Colonic mucosa (tissue), 4 donors: ENCODE data around the gene ZNF697. TPM values are rescaled to one million over a fixed set of nuclear protein-coding genes. Genes with fewer than 3 reads are reported as not detected.
A peak's percentile ranks its signal among the peaks of the same experiment; 100 is the strongest.
"Not testable (repeated sequence)": the region's sequence is repeated elsewhere in the genome, so short reads cannot be mapped to it uniquely, and the experiment has no call there.

Experiments
- DNase-seq: peaks from one replicate; pipeline ENCODE4 v3.0.0-alpha.2; 2020
- H3K27ac ChIP-seq: fragments of 200-600 bp; one replicate; pipeline ENCODE4 v1.8.0; 2021
- H3K27me3 ChIP-seq: fragments of 200-600 bp; one replicate; pipeline ENCODE4 v1.8.0; 2021
- H3K36me3 ChIP-seq: fragments of 200-600 bp; one replicate; pipeline ENCODE4 v1.8.0; 2021
- H3K4me1 ChIP-seq: fragments of 200-600 bp; one replicate; pipeline ENCODE4 v1.8.0; 2021; ENCODE audit warnings: mild to moderate bottlenecking
- H3K4me3 ChIP-seq: fragments of 200-600 bp; one replicate; pipeline ENCODE4 v1.8.0; 2021
- H3K9ac ChIP-seq, 2 donors: one replicate each; pipeline ENCODE4 v1.7.0; 2013; ENCODE audit warnings: control low read depth in 2 of 2, low read depth in 2 of 2, low read length in 2 of 2
- H3K9me3 ChIP-seq: fragments of 200-600 bp; one replicate; pipeline ENCODE4 v1.8.0; 2021
- intact Hi-C: fragments of 100-400 bp; cut with DNase I; formaldehyde crosslinking; loops from one replicate; pipeline ENCODE4 v1.14.1; 2022
- total RNA-seq, 2 donors: library from RNA; stranded (reverse); fragmentation: NEBNext Ultra II Directional in 1 of 2; extraction: Animal tissue kit (Norgen Biotek cat#: 25700) in 1 of 2; gene quantifications; one replicate each; pipeline ENCODE4 v1.2.1, GENCODE V29; 2021
- TF ChIP-seq, protein P1 (sequence below): fragments of 200-600 bp; IDR thresholded peaks from one replicate; pipeline ENCODE4 v1.8.0; 2022; ENCODE audit warnings: antibody characterized with exemption, mild to moderate bottlenecking
- donor health status: healthy.
- donor health status: DM: no; HTN: no; CAD: no.
- donor health status: DM: no; HTN: no; CAD: no.

Gene ZNF697
- total RNA-seq = 1 to 10 TPM; 2.1 to 3.2 TPM

DNA sequence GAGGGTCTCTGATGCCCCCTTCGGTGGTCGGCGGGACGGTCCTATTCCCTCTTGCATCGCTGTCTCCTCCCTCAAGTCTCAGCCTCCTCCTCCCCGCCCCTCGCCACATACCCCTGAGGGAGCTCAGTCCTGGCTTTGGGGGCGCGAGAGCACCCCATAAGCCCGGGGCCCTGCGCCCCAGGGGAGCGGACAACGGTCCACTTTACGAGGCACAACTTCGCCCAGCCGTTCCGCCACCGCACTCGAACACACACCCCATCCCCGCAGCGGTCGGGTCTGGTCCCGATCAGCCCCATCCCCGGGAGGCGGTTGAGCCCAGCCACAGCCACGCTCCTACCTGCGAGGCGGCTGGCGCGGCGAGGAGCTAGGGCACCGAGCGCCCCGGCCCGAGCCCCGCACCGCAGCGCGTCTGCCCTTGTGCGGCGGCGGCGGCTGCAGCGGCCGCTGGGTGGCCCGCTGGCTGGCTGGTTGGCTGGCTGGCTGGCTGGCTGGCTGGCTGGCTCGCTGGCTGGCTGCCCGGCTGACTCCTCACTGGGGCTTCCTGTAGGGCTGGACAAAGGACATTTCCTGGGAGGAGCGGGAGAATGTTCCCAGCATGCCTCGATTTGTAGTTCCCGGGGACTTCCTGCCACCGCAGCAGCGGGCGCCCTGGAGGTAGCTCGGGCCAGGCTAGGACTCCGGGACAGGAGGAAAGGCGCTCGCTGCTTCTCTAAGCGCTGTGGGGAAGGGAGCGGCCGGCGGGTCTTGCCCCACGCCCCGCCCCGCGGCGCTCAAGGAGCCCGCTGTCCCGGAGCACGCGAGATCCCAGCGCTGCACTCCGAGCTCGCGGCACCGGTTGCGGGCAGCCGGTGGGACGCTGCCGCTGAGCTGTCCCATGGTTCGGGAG, at the start of gene ZNF697:
ZNF697 (minus strand) TSS at position 533 of the 886 bp plus-strand sequence. CDS start 22,166 bp downstream, outside the sequence.
- intact Hi-C loops = no loop called here
- no peaks in the 10 kb centered on the region for H3K36me3 ChIP-seq
- DNase-seq = peak; percentile 99

DNA sequence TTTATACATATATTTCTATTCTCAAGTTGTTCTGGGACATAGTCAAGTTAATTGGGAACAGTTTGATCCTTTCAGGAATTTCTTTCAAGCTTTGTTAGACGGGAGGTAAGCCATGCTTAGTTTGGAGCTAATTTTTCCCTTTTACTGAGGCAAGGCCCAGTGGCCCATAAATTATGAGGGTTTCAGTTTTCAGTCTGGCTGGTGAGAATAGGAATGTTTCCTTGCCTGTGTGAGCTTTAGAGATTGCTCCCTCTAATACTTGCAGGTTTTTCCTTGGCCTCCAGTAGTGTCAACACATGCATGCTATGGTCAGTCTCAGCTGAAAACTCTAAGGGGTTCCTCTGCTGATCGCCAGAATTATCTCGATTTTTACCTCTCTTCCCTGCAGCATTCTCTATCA, 49.5 kb upstream of the ZNF697 start:
- no peak overlapping the region for H3K4me3 ChIP-seq
- H3K9me3 ChIP-seq = no peaks in the 10 kb centered on the region
- TF ChIP-seq, protein P1, sequence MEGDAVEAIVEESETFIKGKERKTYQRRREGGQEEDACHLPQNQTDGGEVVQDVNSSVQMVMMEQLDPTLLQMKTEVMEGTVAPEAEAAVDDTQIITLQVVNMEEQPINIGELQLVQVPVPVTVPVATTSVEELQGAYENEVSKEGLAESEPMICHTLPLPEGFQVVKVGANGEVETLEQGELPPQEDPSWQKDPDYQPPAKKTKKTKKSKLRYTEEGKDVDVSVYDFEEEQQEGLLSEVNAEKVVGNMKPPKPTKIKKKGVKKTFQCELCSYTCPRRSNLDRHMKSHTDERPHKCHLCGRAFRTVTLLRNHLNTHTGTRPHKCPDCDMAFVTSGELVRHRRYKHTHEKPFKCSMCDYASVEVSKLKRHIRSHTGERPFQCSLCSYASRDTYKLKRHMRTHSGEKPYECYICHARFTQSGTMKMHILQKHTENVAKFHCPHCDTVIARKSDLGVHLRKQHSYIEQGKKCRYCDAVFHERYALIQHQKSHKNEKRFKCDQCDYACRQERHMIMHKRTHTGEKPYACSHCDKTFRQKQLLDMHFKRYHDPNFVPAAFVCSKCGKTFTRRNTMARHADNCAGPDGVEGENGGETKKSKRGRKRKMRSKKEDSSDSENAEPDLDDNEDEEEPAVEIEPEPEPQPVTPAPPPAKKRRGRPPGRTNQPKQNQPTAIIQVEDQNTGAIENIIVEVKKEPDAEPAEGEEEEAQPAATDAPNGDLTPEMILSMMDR = no peak

More for the DNA sequence above, at the start of gene ZNF697:
- TF ChIP-seq, protein P1 = no peak
- Histone ChIP-seq H3K4me3 (peak within 1 kb of the TSS; percentile 64), H3K9ac (peak within 1 kb of the TSS; percentile 79 to 93), H3K9me3 (no peaks in the 10 kb centered on the region), H3K27ac (peak within 1 kb of the TSS; percentile 79), H3K4me1 (no peaks in the 10 kb centered on the region), H3K27me3 (no peaks in the 10 kb centered on the region)

DNA sequence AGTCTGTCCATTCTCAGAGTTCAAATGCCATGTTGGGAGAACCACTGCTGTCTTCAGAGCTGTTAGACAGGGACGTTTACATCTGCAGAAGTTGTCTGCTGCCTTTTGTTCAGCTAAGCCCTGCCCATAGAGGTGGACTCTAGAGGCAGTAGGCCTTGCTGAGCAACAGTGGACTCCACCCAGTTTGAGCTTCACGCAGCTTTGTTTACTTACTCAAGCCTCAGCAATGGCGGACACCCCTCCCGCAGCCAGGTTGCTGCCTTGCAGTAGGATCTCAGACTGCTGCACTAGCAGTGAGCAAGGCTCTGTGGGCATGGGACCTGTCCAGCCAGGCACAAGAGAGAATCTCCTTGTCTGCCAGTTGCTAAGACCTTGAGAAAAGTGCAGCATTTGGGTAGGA, 48.8 kb upstream of the ZNF697 start:
- intact Hi-C loops, DNase-seq, H3K27me3 ChIP-seq: not testable (repeated sequence)

More for the DNA sequence above, 49.5 kb upstream of the ZNF697 start:
- intact Hi-C loops = no loop called here
- no peaks in the 10 kb centered on the region for H3K36me3 ChIP-seq
- no peaks in the 10 kb centered on the region for H3K27me3 ChIP-seq
- H3K9ac ChIP-seq = no peak overlapping the region
- no peaks in the 10 kb centered on the region for H3K4me1 ChIP-seq
- H3K27ac ChIP-seq = no peak overlapping the region
- no peak for DNase-seq

DNA sequence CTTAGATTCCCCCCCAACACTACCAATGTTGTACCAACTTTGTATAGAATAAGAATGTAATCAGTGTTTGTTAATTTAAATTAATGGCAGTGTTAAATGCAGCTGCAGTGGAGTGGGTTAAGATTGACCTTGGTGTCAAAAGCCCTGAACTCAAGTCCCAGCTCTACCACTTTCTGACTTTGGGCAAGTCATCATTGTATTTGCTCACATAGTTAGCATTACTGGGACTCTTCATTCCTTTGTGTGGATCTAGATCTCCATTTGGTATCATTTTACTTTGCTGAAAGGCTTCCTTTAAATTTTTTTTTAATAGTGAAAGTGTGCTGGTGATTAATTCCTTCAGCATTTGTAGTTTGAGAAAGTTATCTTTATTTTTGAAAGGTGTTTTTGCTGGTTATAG, 41.4 kb upstream of the ZNF697 start:
- no peak for DNase-seq
- no peaks in the 10 kb centered on the region for H3K9me3 ChIP-seq
- no peak overlapping the region for H3K27ac ChIP-seq
- H3K4me3 ChIP-seq = no peak overlapping the region
- H3K27me3 ChIP-seq = no peaks in the 10 kb centered on the region
- intact Hi-C loops = no loop called here
- no peaks in the 10 kb centered on the region for H3K36me3 ChIP-seq
- H3K9ac ChIP-seq = no peak overlapping the region
- TF ChIP-seq, protein P1 = no peak
- H3K4me1 ChIP-seq = no peaks in the 10 kb centered on the region

More for the DNA sequence above, 48.8 kb upstream of the ZNF697 start:
- H3K9ac ChIP-seq, H3K36me3 ChIP-seq, H3K9me3 ChIP-seq, H3K27ac ChIP-seq, H3K4me3 ChIP-seq, H3K4me1 ChIP-seq: not testable (repeated sequence)

DNA sequence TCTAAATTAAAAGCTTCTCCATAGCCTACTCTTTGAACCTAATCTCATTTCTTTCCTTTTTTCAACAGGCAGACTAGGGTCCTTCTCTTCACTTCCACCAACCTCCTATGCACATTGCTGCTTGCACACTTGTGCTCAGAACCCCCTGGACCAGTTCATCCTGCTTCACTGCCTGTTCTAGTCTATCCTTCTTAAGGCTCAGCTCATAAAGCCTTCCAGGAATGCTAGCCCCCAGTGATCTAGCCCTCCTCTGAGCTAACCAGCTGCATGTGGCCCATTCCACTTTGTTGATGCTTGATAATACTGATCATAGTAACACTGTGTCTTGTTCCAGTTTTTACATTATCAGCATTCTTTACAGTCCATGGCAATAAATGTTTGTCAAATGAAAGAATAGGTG, 40.7 kb upstream of the ZNF697 start:
- no peaks in the 10 kb centered on the region for H3K27me3 ChIP-seq
- no peaks in the 10 kb centered on the region for H3K4me1 ChIP-seq
- no peak overlapping the region for H3K4me3 ChIP-seq
- H3K9ac ChIP-seq = no peak overlapping the region
- H3K36me3 ChIP-seq = no peaks in the 10 kb centered on the region
- no peaks in the 10 kb centered on the region for H3K9me3 ChIP-seq
- intact Hi-C loops = no loop called here
- TF ChIP-seq, protein P1 = no peak
- H3K27ac ChIP-seq = no peak overlapping the region
- DNase-seq = no peak

DNA sequence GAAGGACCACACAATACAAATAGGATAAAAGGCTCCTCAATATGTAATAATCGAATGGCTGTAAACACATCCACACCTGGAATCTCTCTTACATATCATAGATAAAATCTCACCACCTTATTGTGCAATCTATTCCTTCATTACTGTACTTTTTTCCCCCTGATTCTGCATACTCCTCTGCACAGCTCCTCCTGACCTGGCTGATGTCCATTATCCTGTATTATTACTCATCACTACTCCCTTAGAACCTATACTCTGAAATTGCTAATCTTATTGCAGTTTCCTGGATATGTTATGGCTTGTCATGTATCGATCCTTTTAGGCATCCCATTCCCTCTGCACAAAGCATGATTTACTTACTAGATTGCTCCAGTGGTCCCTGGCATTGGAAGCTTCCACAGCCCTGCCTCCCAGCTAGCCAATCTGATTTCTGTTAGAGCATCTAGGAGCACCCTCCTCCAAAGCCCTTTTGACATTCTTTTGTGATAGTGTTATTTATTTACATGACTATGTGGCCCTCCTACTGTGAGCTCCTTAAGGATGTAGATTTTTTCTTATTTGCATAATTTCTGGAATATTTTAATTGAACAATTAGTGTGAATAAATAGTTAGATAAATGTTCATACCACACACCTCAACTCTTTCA, 39.5 kb upstream of the ZNF697 start:
- no peak overlapping the region for H3K9ac ChIP-seq
- H3K36me3 ChIP-seq = no peaks in the 10 kb centered on the region
- H3K27ac ChIP-seq = no peak overlapping the region

More for the DNA sequence above, 39.5 kb upstream of the ZNF697 start:
- intact Hi-C loops = no loop called here
- H3K4me1 ChIP-seq = no peaks in the 10 kb centered on the region
- no peak for DNase-seq
- no peak overlapping the region for H3K4me3 ChIP-seq
- no peaks in the 10 kb centered on the region for H3K27me3 ChIP-seq
- TF ChIP-seq, protein P1 = no peak
- no peaks in the 10 kb centered on the region for H3K9me3 ChIP-seq
